Liver (tissue), 3 donors: Measurements from ENCODE around the gene KAT6B.

Experiments
- CTCF ChIP-seq: fragments of 150-350 bp; IDR thresholded peaks from 2 replicates; pipeline ENCODE4 v1.5.1; 2017; ENCODE audit warnings: improper control_type of control experiment, low read depth, low read length; ENCODE audit not compliant: missing input control
- EGR1 ChIP-seq, 2 donors: IDR thresholded peaks; 2 replicates each; pipeline ENCODE4 v1.6.1; 2016 to 2018; ENCODE audit warnings: antibody characterized with exemption in 2 of 2, low read depth in 2 of 2
- GABPA ChIP-seq, 2 donors: IDR thresholded peaks in 1 of 2; conservative IDR thresholded peaks in 1 of 2; 2 replicates each; pipeline ENCODE4 v1.6.1; 2016; ENCODE audit warnings: antibody characterized with exemption in 2 of 2, mild to moderate bottlenecking in 1 of 2, moderate library complexity in 1 of 2
- JUND ChIP-seq, 2 donors: IDR thresholded peaks; 2 replicates each; pipeline ENCODE4 v1.6.1; 2016; ENCODE audit warnings: antibody characterized with exemption in 2 of 2
- MAX ChIP-seq: IDR thresholded peaks from 2 replicates; pipeline ENCODE4 v1.6.1; 2016; ENCODE audit warnings: antibody characterized with exemption
- NR2F2 ChIP-seq: IDR thresholded peaks from 2 replicates; pipeline ENCODE4 v1.6.1; 2016; ENCODE audit warnings: antibody characterized with exemption
- REST ChIP-seq: IDR thresholded peaks from 2 replicates; pipeline ENCODE4 v1.6.1; 2016; ENCODE audit warnings: antibody characterized with exemption, mild to moderate bottlenecking
- RXRA ChIP-seq, 2 donors: IDR thresholded peaks; 2 replicates each; pipeline ENCODE4 v1.6.1; 2017 to 2018; ENCODE audit warnings: antibody characterized with exemption in 2 of 2, mild to moderate bottlenecking in 1 of 2
- SP1 ChIP-seq: IDR thresholded peaks from 2 replicates; pipeline ENCODE4 v1.6.1; 2018; ENCODE audit warnings: antibody characterized with exemption, mild to moderate bottlenecking
- YY1 ChIP-seq: IDR thresholded peaks from 2 replicates; pipeline ENCODE4 v1.6.1; 2016; ENCODE audit warnings: antibody characterized with exemption, mild to moderate bottlenecking
- TF ChIP-seq, protein P1 (sequence below): IDR thresholded peaks from 2 replicates; pipeline ENCODE4 v1.6.1; 2016; ENCODE audit warnings: antibody characterized with exemption
- TF ChIP-seq, protein P2 (sequence below): IDR thresholded peaks from 2 replicates; pipeline ENCODE4 v1.6.1; 2016; ENCODE audit warnings: antibody characterized with exemption
- donor health status: healthy.
- donor health status: healthy.

DNA sequence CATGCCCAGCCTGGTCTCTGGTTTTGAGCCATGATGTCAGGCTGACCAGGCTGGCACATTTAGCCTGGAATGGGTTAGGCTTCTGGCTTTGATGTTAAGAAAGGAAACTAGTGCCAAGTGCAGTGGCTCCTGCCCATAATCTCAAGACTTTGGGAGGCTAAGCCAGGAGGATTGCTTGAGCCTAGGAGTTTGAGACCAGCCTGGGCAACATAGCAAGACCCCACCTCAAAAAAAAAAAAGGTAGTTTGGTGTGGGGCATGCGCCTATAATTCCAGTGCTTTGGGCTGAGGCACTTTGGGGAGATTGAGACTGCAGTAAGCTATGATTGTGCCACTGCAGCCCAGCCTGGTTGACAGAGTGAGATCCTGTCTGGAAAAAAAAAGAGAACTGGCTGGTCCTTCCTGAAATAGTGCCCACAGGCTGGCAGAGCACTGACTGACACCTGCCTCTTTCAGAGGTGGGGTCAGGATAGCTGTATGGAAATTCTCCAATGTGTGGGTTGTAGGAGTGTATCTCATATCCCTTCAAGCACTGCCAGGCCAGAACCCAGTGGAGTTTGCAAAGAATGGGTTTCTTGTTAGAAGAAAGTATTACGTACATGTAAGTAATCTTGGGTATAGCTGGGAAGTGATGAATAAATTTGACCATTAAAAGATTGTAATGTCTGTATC, 61.3 kb downstream of the KAT6B start:
- no peak for TF ChIP-seq CTCF
- no peak for TF ChIP-seq SP1
- TF ChIP-seq EGR1 (IDR thresholded peaks at IDR 0.05; ENCODE audit: low read depth in 2 of 2), result no peak
- no peak for TF ChIP-seq MAX
- no peak for TF ChIP-seq GABPA (IDR thresholded peaks at IDR 0.05 in 1 of 2, conservative IDR thresholded peaks at IDR 0.05 in 1 of 2)
- no peak for TF ChIP-seq YY1
- TF ChIP-seq, protein P1, sequence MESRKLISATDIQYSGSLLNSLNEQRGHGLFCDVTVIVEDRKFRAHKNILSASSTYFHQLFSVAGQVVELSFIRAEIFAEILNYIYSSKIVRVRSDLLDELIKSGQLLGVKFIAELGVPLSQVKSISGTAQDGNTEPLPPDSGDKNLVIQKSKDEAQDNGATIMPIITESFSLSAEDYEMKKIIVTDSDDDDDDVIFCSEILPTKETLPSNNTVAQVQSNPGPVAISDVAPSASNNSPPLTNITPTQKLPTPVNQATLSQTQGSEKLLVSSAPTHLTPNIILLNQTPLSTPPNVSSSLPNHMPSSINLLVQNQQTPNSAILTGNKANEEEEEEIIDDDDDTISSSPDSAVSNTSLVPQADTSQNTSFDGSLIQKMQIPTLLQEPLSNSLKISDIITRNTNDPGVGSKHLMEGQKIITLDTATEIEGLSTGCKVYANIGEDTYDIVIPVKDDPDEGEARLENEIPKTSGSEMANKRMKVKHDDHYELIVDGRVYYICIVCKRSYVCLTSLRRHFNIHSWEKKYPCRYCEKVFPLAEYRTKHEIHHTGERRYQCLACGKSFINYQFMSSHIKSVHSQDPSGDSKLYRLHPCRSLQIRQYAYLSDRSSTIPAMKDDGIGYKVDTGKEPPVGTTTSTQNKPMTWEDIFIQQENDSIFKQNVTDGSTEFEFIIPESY, result no peak
- TF ChIP-seq JUND (IDR thresholded peaks at IDR 0.05), result no peak
- TF ChIP-seq NR2F2, result no peak
- no peak for TF ChIP-seq RXRA (IDR thresholded peaks at IDR 0.05)
- TF ChIP-seq REST, result no peak
- TF ChIP-seq, protein P2, sequence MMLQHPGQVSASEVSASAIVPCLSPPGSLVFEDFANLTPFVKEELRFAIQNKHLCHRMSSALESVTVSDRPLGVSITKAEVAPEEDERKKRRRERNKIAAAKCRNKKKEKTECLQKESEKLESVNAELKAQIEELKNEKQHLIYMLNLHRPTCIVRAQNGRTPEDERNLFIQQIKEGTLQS, result no peak
